GM19035 (cell line): Measurements from ENCODE around the gene C9orf78.

Experiments
- ATAC-seq: cut with Tn5 transposase; IDR thresholded peaks from one replicate; pipeline ENCODE4 v1.9.1; 2021; ENCODE audit not compliant: unreplicated experiment

The C9orf78 gene

DNA sequence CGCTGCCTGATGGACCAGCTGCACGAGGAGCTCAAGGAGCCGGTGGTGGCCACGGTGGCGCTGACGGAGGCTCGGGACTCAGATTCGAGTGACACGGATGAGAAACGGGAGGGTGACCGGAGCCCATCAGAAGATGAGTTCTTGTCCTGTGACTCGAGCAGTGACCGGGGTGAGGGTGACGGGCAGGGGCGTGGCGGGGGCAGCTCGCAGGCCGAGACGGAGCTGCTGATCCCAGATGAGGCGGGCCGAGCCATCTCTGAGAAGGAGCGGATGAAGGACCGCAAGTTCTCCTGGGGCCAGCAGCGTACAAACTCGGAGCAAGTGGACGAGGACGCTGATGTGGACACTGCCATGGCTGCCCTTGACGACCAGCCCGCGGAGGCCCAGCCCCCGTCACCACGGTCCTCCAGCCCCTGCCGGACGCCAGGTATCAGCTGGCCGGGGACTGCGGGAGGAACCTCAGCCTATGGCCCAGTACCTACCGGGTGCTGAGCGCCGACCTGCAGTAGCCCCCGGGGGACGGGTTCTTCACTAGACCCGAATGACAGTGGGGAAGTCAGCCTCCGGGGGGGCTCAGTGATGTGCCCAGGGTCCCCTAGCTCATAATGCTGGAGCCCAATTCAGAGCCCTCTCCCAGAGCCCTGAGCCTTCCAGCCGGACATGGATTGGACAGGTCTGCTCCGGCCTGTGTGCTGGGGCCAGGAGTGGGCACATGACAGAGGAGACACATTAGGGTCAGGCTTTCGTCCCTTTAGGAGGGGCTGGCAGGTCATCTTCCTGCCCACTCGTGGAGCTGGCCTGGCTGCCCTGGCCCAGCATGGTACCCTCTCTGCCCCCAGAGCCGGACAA, 33.2 kb upstream of the C9orf78 start:
- no peak for ATAC-seq

DNA sequence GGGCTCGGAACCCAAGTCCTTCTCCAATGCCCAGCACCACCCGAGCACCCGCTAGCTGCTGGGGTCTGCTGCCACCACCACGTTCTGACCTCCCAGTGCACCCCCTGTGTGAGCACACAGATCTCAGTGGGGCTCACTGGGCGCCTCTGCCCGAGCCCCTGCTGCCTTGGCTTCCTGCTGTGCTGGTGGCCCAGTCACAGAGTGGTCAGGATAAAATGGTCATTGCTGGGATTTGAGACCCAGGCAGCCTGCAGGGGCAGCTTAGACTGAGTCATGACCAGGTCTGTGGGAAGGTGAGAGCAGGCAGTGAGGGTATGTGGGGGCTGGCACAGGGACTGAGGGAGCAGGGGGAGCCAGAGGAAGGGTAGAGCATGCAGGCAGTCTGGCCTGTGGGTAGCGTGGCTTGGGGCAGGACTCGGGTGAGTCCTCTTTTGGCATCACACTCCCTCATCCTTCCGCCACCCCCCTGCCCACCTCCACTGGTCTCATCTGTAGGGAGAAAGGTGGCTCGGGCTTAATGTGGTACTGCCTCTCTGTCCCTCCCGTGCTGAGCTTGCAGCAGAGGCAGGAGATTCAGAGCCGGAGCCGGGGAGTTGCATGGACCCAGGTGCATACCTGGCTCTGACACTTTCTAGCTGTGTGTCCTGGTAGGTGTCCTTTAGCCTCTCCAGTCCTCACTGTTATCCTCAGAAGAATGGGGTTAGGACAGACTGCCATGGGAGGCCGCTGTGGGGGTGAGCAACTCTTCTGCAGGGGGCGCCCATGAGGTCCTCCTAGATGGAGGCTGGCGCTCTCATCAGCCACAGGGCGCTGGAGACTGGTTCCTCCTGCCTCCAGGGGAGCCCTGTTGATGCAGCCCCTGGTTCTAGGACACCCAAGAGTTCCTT, 32.3 kb upstream of the C9orf78 start:
- ATAC-seq, result no peak

DNA sequence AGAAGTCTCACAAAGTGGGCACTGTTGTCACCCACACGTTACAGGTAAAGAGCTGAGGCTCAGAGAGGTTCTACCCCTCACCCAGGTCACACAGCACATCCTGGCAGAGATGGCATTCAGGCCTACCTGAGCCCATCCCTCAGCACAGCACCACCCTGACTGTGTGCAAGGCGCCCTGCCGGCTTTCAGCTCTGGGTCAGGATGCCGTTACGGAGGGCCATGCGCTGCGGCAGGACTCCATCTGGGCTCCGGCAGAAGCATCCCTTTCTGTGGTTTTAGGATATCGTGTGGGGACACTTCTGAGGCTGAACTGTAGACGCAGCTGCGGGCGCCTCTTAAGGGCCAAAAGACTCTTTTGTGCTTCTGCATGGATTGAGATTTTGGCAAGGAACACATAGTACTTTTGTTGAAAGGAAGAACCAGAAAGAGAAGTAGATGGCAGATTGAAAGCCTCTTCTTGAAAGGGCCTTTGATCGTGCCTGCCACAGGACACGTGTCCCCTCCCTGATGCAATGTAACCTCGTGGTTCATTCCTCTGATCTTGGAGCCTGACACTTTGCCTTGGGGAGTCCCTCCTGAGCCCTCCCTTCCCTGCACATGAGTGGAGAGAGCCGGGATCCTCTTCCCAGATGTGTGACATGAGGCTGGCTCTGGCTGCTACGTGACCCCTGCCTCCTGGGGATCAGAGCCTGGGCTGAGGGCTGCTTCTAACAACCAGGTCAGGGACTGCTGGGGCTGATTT, 31.5 kb upstream of the C9orf78 start:
- ATAC-seq, result no peak

GRCh38 chr9:129865668-129866320, 30.7 kb upstream of the C9orf78 start:
- no peak for ATAC-seq

GRCh38 chr9:129864991-129865647, 30.0 kb upstream of the C9orf78 start:
- no peak for ATAC-seq

- ATAC-seq, result no peak
Observed at GRCh38 chr9:129863059-129863690, 28.1 kb upstream of the C9orf78 start.

GRCh38 chr9:129861447-129861827, 26.4 kb upstream of the C9orf78 start:
- no peak for ATAC-seq

- ATAC-seq, result no peak
Observed at GRCh38 chr9:129860653-129861446, 25.8 kb upstream of the C9orf78 start.

GRCh38 chr9:129858167-129858962, 23.3 kb upstream of the C9orf78 start:
- ATAC-seq, result no peak

GRCh38 chr9:129857207-129857606, 22.1 kb upstream of the C9orf78 start:
- no peak for ATAC-seq

DNA sequence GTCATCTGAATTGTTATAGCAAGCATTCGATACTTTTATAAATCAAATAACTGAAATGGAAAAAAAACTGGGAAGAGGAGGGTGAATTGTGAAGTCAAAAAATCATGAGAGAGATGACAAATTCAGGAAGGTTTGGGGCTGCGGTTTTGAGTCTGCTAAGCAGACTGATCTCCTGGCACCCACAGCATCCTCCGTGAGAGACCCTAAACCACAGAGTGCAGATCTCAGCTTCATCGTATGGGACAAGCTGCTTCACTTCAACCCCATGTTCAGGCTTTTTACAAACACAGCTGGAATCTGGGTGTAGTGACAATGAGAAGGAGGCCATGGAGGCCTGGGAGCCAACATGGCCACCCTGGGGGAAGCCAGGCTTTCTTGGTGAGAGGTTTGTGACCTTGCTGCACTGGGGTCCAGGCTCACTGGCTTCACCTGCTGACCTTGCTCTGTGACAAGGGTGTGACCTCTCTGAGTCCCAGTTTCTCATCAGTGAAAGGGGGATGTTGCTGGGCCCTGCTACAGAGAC, 19.6 kb upstream of the C9orf78 start:
- no peak for ATAC-seq

DNA sequence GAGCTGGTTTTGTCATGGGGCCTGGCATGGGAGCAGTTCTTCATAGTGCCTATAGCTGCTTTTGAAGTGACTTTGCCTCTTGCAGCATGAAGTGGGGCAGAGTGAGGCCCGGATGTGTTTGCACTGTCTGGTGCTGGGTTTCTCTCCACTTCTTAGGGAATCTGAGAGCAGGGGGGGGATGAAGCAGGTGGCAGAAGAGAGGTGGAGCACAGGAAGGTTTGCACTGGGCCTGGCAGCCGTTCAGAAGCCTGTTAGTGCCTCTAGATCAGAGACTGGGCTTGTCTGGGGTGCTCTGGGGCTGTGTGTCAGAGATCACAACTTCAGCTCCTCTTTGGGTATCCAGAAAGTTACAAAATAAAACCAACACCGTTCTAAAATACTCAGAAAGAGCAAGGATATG, 18.5 kb upstream of the C9orf78 start:
- no peak for ATAC-seq

DNA sequence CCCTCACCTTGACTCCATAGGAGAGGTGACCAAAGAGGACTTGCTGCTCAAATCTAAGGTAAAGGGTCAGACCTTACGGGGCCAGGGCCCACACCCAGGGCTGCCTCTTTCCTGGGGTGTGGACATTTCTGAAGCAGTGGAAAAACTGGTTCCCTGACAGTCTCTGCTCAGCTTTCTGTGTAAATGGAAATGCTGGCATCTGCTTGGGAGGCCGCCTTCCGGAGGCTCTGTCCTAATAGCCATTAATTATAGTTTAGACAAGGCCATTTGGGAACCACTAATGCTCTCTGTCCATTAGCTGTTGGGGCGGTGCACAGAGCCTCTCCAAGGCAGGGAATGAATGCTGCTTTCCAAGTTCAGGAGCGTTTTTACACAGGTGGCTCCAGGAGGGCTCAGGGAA, 17.5 kb upstream of the C9orf78 start:
- no peak for ATAC-seq

DNA sequence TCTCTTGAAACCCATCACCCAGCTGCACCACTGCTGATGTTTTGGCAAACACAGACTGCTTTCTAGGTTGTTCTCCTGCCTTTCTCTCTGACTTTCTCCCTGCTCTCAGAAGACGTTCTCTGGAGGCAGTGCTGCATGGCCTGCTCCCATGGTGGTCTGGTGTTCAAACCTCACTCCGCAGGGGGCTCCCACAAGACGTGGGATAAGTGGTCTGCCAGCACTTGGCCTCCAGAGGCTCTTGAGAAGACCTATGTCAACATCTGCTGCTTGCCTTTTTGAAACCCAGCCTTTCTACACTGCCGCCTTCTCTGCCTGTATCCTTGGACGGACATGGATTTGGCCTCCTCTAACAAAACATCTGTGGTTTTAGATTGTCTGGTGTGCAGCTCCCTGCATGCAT, 16.7 kb upstream of the C9orf78 start:
- no peak for ATAC-seq

DNA sequence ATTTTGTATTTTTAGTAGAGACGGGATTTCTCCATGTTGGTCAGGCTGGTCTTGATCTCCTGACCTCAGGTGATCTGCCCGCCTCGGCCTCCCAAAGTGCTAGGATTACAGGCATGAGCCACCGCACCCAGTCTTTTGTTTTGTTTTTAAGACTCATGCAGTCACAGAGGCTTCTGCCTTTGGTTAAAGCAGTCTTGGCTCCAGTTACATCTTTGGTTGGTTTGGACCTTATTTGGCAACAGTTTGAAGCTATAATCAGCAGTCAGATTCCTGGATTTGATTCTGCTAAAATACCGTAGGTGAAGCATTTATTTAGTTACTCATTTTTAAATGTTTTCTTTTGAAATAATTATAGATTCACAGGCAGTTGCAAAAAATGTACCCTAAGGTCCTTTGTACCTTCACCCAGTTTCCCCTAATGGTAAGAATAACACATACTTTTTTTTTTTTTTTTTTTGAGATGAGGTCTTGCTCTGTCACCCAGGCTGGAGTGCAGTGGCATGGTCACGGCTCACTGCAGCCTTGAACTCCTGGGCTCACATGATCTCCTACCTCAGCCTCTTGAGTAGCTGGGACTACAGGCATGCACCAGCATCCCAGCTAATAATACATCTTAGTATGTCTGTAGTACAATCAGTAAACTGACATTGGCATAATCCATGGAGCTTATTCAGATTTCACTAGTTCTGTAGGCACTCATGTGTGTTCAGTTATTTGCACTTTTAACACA, 15.9 kb upstream of the C9orf78 start:
- ATAC-seq, result no peak

- no peak for ATAC-seq
Observed at GRCh38 chr9:129849901-129850300, 14.8 kb upstream of the C9orf78 start.

- no peak for ATAC-seq
Observed at GRCh38 chr9:129848712-129849441, 13.8 kb upstream of the C9orf78 start.
